Upper lobe of left lung (tissue), 4 donors: ENCODE data around the gene C2orf74.

Experiments used
- CTCF ChIP-seq, 6 experiments: fragments of 450-650 bp in 4 of 6; fragments of 200-600 bp in 2 of 6; sonication (generic) in 2 of 6; IDR thresholded peaks; one replicate each; pipeline ENCODE4 v1.5.1; 2016 to 2019; ENCODE audit warnings: antibody characterized with exemption in 6 of 6
- POLR2AphosphoS5 ChIP-seq, 2 donors: sonication (generic); formaldehyde crosslinking; IDR thresholded peaks; one replicate each; pipeline ENCODE4 v1.5.1; 2017; ENCODE audit warnings: antibody characterized with exemption in 2 of 2

- no peak for TF ChIP-seq CTCF (IDR thresholded peaks at IDR 0.05)
- TF ChIP-seq POLR2AphosphoS5 (IDR thresholded peaks at IDR 0.05): no peak
Observed at GRCh38 chr2:61214171-61214570, 52.2 kb downstream of the C2orf74 start.
